SK-N-SH (cell line): ENCODE data around the gene THEM4. TPM values are rescaled to one million over a fixed set of nuclear protein-coding genes. Genes with fewer than 3 reads are reported as not detected.

ENCODE experiments used
- CTCF ChIA-PET: fragments of 300-600, 350-600 bp; formaldehyde crosslinking; extraction: SDS; loops from one replicate; lab custom pipeline; 2021; lab: Yijun Ruan, JAX
- POLR2A ChIA-PET: fragments of 350-600 bp; sonication (Branson Sonifier 250); formaldehyde crosslinking; extraction: SDS; loops from one replicate; lab custom pipeline; 2020; ENCODE audit warnings: antibody characterized with exemption, inconsistent platforms; lab: Yijun Ruan, JAX
- DNase-seq: peaks from one replicate; pipeline ENCODE4 v3.0.0; 2012
- H2AFZ ChIP-seq: fragments of 200-600 bp; sonication (generic); 2 replicates; pipeline ENCODE4 v1.8.1; 2016; ENCODE audit warnings: antibody characterized with exemption, mild to moderate bottlenecking, low read depth
- H3F3A ChIP-seq: fragments of 200-600 bp; sonication (generic); replicated peaks from 2 replicates; pipeline ENCODE3; 2016; ENCODE audit warnings: antibody characterized with exemption, mild to moderate bottlenecking; ENCODE audit not compliant: insufficient read depth
- H3K27ac ChIP-seq, 2 experiments: fragments of 200-500 bp in 1 of 2; fragments of 200-600 bp in 1 of 2; sonication (Bioruptor generic) in 1 of 2; sonication (generic), shearing (Covaris generic) in 1 of 2; 2 replicates each; pipeline versions ENCODE4 v1.5.1 to v1.6.1; 2014 to 2016; ENCODE audit warnings: low read depth in 2 of 2, inconsistent platforms in 1 of 2, low read length in 1 of 2, mild to moderate bottlenecking in 1 of 2, mixed read lengths in 1 of 2
- H3K27me3 ChIP-seq: fragments of 200-600 bp; sonication (generic), shearing (Covaris generic); 2 replicates; pipeline ENCODE4 v1.6.1; 2016; ENCODE audit warnings: mixed run types; ENCODE audit not compliant: insufficient read depth
- H3K36me3 ChIP-seq, 2 experiments: fragments of 200-500 bp in 1 of 2; fragments of 200-600 bp in 1 of 2; sonication (Bioruptor generic) in 1 of 2; sonication (generic) in 1 of 2; replicated peaks in 1 of 2; 2 replicates each; pipeline versions ENCODE3 to v1.5.1; 2014 to 2016; ENCODE audit warnings: low read length in 1 of 2, mild to moderate bottlenecking in 1 of 2; ENCODE audit not compliant: insufficient read depth in 2 of 2, control insufficient read depth in 1 of 2
- H3K4me1 ChIP-seq, 2 experiments: fragments of 200-500 bp in 1 of 2; fragments of 200-600 bp in 1 of 2; sonication (Bioruptor generic) in 1 of 2; sonication (generic), shearing (Covaris generic) in 1 of 2; 2 replicates each; pipeline versions ENCODE4 v1.5.1 to v1.6.1; 2014 to 2016; ENCODE audit warnings: low read depth in 1 of 2, low read length in 1 of 2, mixed run types in 1 of 2; ENCODE audit not compliant: insufficient read depth in 2 of 2, control insufficient read depth in 1 of 2
- H3K4me2 ChIP-seq: fragments of 200-600 bp; sonication (generic), shearing (Covaris generic); 2 replicates; pipeline ENCODE4 v1.6.1; 2017; ENCODE audit warnings: mixed run types
- H3K4me3 ChIP-seq, 2 experiments: fragments of 200-500 bp in 1 of 2; fragments of 200-600 bp in 1 of 2; sonication (Bioruptor generic) in 1 of 2; sonication (generic), shearing (Covaris generic) in 1 of 2; 2 replicates each; pipeline versions ENCODE4 v1.5.1 to v1.8.1; 2014 to 2016; ENCODE audit warnings: low read depth in 2 of 2, inconsistent platforms in 1 of 2, low read length in 1 of 2, mild to moderate bottlenecking in 1 of 2, mixed read lengths in 1 of 2, moderate library complexity in 1 of 2
- H3K79me2 ChIP-seq: fragments of 200-600 bp; sonication (generic); 2 replicates; pipeline ENCODE4 v1.8.1; 2017; ENCODE audit warnings: mild to moderate bottlenecking; ENCODE audit not compliant: insufficient read depth
- H3K9ac ChIP-seq: fragments of 200-600 bp; sonication (generic); 2 replicates; pipeline ENCODE4 v1.6.1; 2017; ENCODE audit warnings: mixed run types
- H3K9me2 ChIP-seq: fragments of 200-600 bp; sonication (generic); 2 replicates; pipeline ENCODE4 v1.6.1; 2017; ENCODE audit warnings: mixed run types
- H3K9me3 ChIP-seq: fragments of 200-600 bp; sonication (generic); 2 replicates; pipeline ENCODE4 v1.6.1; 2017; ENCODE audit warnings: mixed run types, mild to moderate bottlenecking, moderate library complexity
- H4K20me1 ChIP-seq: fragments of 200-600 bp; sonication (generic); 2 replicates; pipeline ENCODE4 v1.6.1; 2017; ENCODE audit warnings: mild to moderate bottlenecking, mixed run types; ENCODE audit not compliant: insufficient read depth
- ELF1 ChIP-seq: IDR thresholded peaks from 2 replicates; pipeline ENCODE4 v1.4.0; 2012
- EZH2phosphoT487 ChIP-seq: fragments of 200-600 bp; sonication (generic); IDR thresholded peaks from 2 replicates; pipeline ENCODE4 v1.6.1; 2017; ENCODE audit warnings: low read depth, mixed run types, mild to moderate bottlenecking, antibody characterized with exemption, moderate library complexity, borderline replicate concordance
- FOSL2 ChIP-seq: IDR thresholded peaks from 2 replicates; pipeline ENCODE4 v1.4.0; 2012; ENCODE audit warnings: low read depth, mild to moderate bottlenecking, moderate library complexity, borderline replicate concordance
- FOXJ3 ChIP-seq: sonication (generic); formaldehyde crosslinking; IDR thresholded peaks from 2 replicates; pipeline ENCODE4 v1.5.1; 2020; ENCODE audit warnings: mild to moderate bottlenecking, missing genetic modification reagents
- FOXM1 ChIP-seq: IDR thresholded peaks from 2 replicates; pipeline ENCODE4 v1.4.0; 2012; ENCODE audit warnings: low read depth, mild to moderate bottlenecking
- MEF2A ChIP-seq: IDR thresholded peaks from 2 replicates; pipeline ENCODE4 v1.4.0; 2012; ENCODE audit warnings: low read depth, borderline replicate concordance
- MXI1 ChIP-seq: IDR thresholded peaks from 2 replicates; pipeline ENCODE4 v1.6.1; 2012; ENCODE audit warnings: mild to moderate bottlenecking, low read depth, low read length, improper control_type of control experiment
- NRF1 ChIP-seq: IDR thresholded peaks from 2 replicates; pipeline ENCODE4 v1.6.1; 2012; ENCODE audit warnings: low read depth, mild to moderate bottlenecking, low read length
- POLR2AphosphoS5 ChIP-seq: IDR thresholded peaks from 2 replicates; pipeline ENCODE4 v1.6.1; 2012; ENCODE audit warnings: low read depth, low read length
- RAD21 ChIP-seq: IDR thresholded peaks from 2 replicates; pipeline ENCODE4 v1.6.1; 2012; ENCODE audit warnings: mild to moderate bottlenecking, low read length
- RCOR1 ChIP-seq: fragments of 150-350 bp; IDR thresholded peaks from 2 replicates; pipeline ENCODE4 v1.6.1; 2017; ENCODE audit warnings: antibody characterized with exemption, low read length
- RFX5 ChIP-seq: IDR thresholded peaks from 2 replicates; pipeline ENCODE4 v1.6.1; 2012; ENCODE audit warnings: mild to moderate bottlenecking, improper control_type of control experiment, low read length
- SIN3A ChIP-seq: IDR thresholded peaks from 2 replicates; pipeline ENCODE4 v1.6.1; 2012; ENCODE audit warnings: low read depth, mild to moderate bottlenecking, low read length, moderate library complexity, borderline replicate concordance
- SMC3 ChIP-seq: IDR thresholded peaks from 2 replicates; pipeline ENCODE4 v1.6.1; 2012; ENCODE audit warnings: low read depth, low read length, improper control_type of control experiment
- TAF1 ChIP-seq: IDR thresholded peaks from 2 replicates; pipeline ENCODE4 v1.6.1; 2012; ENCODE audit warnings: low read depth, mild to moderate bottlenecking, low read length, moderate library complexity, borderline replicate concordance
- TEAD4 ChIP-seq: IDR thresholded peaks from 2 replicates; pipeline ENCODE4 v1.4.0; 2012; ENCODE audit warnings: mild to moderate bottlenecking, borderline replicate concordance; ENCODE audit not compliant: insufficient read depth
- USF1 ChIP-seq: IDR thresholded peaks from 2 replicates; pipeline ENCODE4 v1.4.0; 2012; ENCODE audit warnings: low read depth, borderline replicate concordance
- YY1 ChIP-seq: IDR thresholded peaks from 2 replicates; pipeline ENCODE4 v1.4.0; 2012; ENCODE audit warnings: low read depth, mild to moderate bottlenecking
- WGBS: methylation state at CpG from one replicate; pipeline ENCODE4 v1.1.6; 2017; ENCODE audit warnings: low lambda C conversion rate; 5-methylcytosine and 5-hydroxymethylcytosine counted together
- polyA plus RNA-seq, 3 experiments: library from polyadenylated mRNA; depleted of rRNA; stranded (reverse); fragments of >200 nt; gene quantifications; 2 replicates each; pipeline ENCODE4 v1.2.3, GENCODE V29; 2012
- TF ChIP-seq, protein P1 (sequence below): fragments of 150-350 bp; IDR thresholded peaks from 2 replicates; pipeline ENCODE4 v1.6.1; 2016; ENCODE audit warnings: mild to moderate bottlenecking, low read depth, low read length
- TF ChIP-seq, protein P2 (sequence below): fragments of 150-350 bp; IDR thresholded peaks from 2 replicates; pipeline ENCODE4 v1.6.1; 2017; ENCODE audit warnings: antibody characterized with exemption, low read length, low read depth, borderline replicate concordance
- TF ChIP-seq, protein P3 (sequence below): IDR thresholded peaks from 2 replicates; pipeline ENCODE4 v1.6.1; 2012; ENCODE audit warnings: mild to moderate bottlenecking, low read depth, low read length, moderate library complexity

THEM4 gene
- polyA plus RNA-seq, 1 of the 3 experiments (the other 2 are of a cell fraction): 10.1 TPM

GRCh38 chr1:151849871-151850270 is 59.4 kb downstream of the THEM4 start:
- no peaks in the 10 kb centered on the region for H3K9me2 ChIP-seq
- no peak for DNase-seq
- no peaks in the 10 kb centered on the region for H3F3A ChIP-seq
- H3K4me2 ChIP-seq: no peak overlapping the region
- no peak overlapping the region for H3K4me3 ChIP-seq
- H3K9me3 ChIP-seq: no peaks in the 10 kb centered on the region
- H3K27me3 ChIP-seq: peaks cover 5% of the 10 kb centered on the region; the same call in 1 of the 2 replicates
- H3K79me2 ChIP-seq: no peaks in the 10 kb centered on the region
- no peak for TF ChIP-seq POLR2AphosphoS5
- TF ChIP-seq FOSL2: no peak
- TF ChIP-seq FOXJ3 (CRISPR knock-in tag): no peak
- TF ChIP-seq, protein P1, sequence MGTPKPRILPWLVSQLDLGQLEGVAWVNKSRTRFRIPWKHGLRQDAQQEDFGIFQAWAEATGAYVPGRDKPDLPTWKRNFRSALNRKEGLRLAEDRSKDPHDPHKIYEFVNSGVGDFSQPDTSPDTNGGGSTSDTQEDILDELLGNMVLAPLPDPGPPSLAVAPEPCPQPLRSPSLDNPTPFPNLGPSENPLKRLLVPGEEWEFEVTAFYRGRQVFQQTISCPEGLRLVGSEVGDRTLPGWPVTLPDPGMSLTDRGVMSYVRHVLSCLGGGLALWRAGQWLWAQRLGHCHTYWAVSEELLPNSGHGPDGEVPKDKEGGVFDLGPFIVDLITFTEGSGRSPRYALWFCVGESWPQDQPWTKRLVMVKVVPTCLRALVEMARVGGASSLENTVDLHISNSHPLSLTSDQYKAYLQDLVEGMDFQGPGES: no peak
- TF ChIP-seq SIN3A: no peak
- TF ChIP-seq NRF1: no peak
- TF ChIP-seq, protein P2, sequence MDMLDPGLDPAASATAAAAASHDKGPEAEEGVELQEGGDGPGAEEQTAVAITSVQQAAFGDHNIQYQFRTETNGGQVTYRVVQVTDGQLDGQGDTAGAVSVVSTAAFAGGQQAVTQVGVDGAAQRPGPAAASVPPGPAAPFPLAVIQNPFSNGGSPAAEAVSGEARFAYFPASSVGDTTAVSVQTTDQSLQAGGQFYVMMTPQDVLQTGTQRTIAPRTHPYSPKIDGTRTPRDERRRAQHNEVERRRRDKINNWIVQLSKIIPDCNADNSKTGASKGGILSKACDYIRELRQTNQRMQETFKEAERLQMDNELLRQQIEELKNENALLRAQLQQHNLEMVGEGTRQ: no peak
- no peak for TF ChIP-seq FOXM1
- no peak for TF ChIP-seq YY1
- no peak for TF ChIP-seq RFX5
- no peak for TF ChIP-seq TAF1
- no peak for TF ChIP-seq MEF2A
- TF ChIP-seq MXI1: no peak
- no peaks in the 10 kb centered on the region for H4K20me1 ChIP-seq
- no peak overlapping the region for H2AFZ ChIP-seq
- ChIA-PET POLR2A (no interaction called here), CTCF (interaction anchor here (1.1 to 6.8 kb wide), 5 partner anchors 9 to 152 kb away, joined by 3 to 50 read pairs (median 4); no protein-coding TSS in a partner anchor)
- no peak overlapping the region for H3K27ac ChIP-seq
- peaks cover 0 to 40% of the 10 kb centered on the region in 2 experiments; a peak in 1 of 4 replicates for H3K4me1 ChIP-seq
- no peak overlapping the region for H3K9ac ChIP-seq
- H3K36me3 ChIP-seq: no peaks in the 10 kb centered on the region

DNA sequence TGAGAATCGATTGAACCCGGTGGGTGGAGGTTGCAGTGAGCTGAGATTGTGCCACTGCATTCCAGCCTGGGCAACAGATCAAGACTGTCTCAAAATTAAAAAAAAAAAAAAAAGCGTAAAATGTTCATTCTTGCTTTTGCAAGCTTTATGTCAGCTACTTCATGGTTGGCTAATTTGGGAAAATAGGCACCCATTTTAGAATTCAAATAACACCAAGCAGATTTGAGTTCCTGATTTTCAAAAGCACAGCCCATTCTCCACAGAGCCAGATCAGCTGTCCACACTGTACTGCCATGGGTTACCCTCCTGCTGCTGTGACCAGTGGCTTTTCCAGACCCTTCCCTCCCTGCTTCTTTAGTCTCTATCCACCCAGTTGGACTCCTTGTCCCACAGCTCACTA is 60.2 kb downstream of the THEM4 start:
- 44% methylated on average over 3 of the region's 3 CpGs for WGBS
- H3F3A ChIP-seq: no peaks in the 10 kb centered on the region
- H3K9me3 ChIP-seq: no peaks in the 10 kb centered on the region
- no peak overlapping the region for H2AFZ ChIP-seq
- ChIA-PET POLR2A (interaction anchor here (1.4 kb wide), 1 partner anchor 61 kb away, joined by 7 read pairs; the partner anchor contains the start of gene THEM4), CTCF (interaction anchor here (0.9 to 6.8 kb wide), 7 partner anchors 9 to 153 kb away, joined by 3 to 50 read pairs (median 4); partner anchors contain the start of gene CELF3)
- no peak overlapping the region for H3K9ac ChIP-seq
- no peaks in the 10 kb centered on the region for H4K20me1 ChIP-seq
- H3K4me2 ChIP-seq: no peak overlapping the region
- no peak overlapping the region for H3K27ac ChIP-seq
- H3K4me3 ChIP-seq: no peak overlapping the region
- H3K27me3 ChIP-seq: peaks cover 5% of the 10 kb centered on the region; the same call in 1 of the 2 replicates
- DNase-seq: no peak
- no peaks in the 10 kb centered on the region for H3K79me2 ChIP-seq
- no peaks in the 10 kb centered on the region for H3K9me2 ChIP-seq
- no peaks in the 10 kb centered on the region for H3K36me3 ChIP-seq
- H3K4me1 ChIP-seq: peaks cover 0 to 40% of the 10 kb centered on the region in 2 experiments; a peak in 1 of 4 replicates
- TF ChIP-seq, protein P1: no peak
- no peak for TF ChIP-seq TEAD4
- no peak for TF ChIP-seq EZH2phosphoT487
- TF ChIP-seq RCOR1: no peak
- TF ChIP-seq YY1: no peak
- TF ChIP-seq FOXM1: no peak
- TF ChIP-seq USF1: no peak
- TF ChIP-seq RAD21: no peak
- TF ChIP-seq, protein P3, sequence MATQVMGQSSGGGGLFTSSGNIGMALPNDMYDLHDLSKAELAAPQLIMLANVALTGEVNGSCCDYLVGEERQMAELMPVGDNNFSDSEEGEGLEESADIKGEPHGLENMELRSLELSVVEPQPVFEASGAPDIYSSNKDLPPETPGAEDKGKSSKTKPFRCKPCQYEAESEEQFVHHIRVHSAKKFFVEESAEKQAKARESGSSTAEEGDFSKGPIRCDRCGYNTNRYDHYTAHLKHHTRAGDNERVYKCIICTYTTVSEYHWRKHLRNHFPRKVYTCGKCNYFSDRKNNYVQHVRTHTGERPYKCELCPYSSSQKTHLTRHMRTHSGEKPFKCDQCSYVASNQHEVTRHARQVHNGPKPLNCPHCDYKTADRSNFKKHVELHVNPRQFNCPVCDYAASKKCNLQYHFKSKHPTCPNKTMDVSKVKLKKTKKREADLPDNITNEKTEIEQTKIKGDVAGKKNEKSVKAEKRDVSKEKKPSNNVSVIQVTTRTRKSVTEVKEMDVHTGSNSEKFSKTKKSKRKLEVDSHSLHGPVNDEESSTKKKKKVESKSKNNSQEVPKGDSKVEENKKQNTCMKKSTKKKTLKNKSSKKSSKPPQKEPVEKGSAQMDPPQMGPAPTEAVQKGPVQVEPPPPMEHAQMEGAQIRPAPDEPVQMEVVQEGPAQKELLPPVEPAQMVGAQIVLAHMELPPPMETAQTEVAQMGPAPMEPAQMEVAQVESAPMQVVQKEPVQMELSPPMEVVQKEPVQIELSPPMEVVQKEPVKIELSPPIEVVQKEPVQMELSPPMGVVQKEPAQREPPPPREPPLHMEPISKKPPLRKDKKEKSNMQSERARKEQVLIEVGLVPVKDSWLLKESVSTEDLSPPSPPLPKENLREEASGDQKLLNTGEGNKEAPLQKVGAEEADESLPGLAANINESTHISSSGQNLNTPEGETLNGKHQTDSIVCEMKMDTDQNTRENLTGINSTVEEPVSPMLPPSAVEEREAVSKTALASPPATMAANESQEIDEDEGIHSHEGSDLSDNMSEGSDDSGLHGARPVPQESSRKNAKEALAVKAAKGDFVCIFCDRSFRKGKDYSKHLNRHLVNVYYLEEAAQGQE: no peak
- no peak for TF ChIP-seq MXI1
- no peak for TF ChIP-seq ELF1
- no peak for TF ChIP-seq NRF1
- no peak for TF ChIP-seq SMC3
- TF ChIP-seq POLR2AphosphoS5: no peak
